GM08714 (cell line): ENCODE data around the gene SMPX.
"Not testable (repeated sequence)": the region's sequence is repeated elsewhere in the genome, so short reads cannot be mapped to it uniquely, and the experiment has no call there.

Experiments
- H3K4me3 ChIP-seq: fragments of 200-500 bp; sonication (Bioruptor generic); 2 replicates; pipeline ENCODE4 v1.5.1; 2014; ENCODE audit warnings: mild to moderate bottlenecking, low read length, inconsistent platforms
- ZNF274 ChIP-seq: IDR thresholded peaks from 2 replicates; pipeline ENCODE4 v1.6.1; 2012; ENCODE audit warnings: mild to moderate bottlenecking, low read depth, low read length

Gene SMPX

DNA sequence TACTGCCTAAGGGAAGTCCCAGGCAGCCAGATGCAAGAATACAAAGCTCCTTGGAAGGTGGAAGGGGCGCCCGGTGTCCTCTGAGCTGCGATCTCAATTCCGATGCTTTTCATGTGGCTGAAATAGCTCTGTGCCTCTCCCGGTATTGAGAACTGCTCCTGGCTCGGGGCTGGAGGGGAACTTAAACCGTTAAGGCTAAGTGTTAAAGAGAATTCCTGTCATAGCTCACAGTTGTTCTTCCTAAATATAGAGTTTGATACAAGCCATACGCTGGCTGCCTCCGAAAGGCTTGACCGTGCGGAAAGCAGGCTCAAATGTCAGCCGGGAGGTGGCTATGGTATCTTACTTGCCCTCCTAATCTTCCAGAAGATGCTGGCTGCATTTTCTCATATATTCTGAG is at the start of gene SMPX:
Gene SMPX (minus strand): TSS at position 157 of the 400 bp plus-strand sequence. CDS start 3,826 bp downstream, outside the sequence.
- TF ChIP-seq ZNF274, result no peak
- H3K4me3 ChIP-seq, result no peak within 1 kb of the TSS

DNA sequence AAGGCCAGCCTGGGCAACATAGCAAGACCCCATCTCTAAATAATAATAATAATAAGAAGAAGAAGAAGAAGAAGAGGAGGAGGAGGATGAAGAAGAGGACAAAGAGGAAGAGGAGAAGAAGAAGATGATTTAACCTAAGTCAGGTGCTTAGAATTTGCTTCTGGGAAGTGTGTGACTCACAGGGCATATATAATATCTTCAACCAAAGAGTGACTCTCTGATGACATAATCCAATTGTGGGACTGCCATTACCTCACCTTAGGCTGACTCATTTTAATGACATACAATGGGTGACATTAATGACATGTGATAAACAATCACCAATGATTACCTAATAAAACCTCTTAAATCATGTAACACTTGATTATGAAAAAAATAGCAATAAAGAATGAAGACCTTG is 48.8 kb upstream of the SMPX start:
- no peak for TF ChIP-seq ZNF274
- H3K4me3 ChIP-seq, result no peak overlapping the region

DNA sequence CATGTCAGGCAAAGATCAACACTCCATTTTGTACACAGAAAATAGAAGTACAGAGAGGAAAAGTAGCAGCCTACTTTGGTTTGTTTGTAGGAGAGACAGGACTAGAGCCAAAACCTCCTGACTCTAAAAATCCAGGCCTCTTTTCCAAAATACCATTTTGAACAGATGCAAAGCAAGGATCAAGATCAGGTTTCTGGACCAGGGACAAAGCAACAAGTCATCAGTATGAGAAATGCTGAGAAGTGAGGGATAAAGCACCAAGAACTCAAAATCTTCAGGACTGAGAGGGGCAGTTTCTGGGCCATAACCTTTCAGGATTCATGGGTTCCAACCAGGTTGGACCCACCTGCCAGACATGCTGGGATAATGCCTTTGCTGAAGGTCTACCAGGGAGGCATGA is 44.9 kb upstream of the SMPX start:
- no peak for TF ChIP-seq ZNF274

DNA sequence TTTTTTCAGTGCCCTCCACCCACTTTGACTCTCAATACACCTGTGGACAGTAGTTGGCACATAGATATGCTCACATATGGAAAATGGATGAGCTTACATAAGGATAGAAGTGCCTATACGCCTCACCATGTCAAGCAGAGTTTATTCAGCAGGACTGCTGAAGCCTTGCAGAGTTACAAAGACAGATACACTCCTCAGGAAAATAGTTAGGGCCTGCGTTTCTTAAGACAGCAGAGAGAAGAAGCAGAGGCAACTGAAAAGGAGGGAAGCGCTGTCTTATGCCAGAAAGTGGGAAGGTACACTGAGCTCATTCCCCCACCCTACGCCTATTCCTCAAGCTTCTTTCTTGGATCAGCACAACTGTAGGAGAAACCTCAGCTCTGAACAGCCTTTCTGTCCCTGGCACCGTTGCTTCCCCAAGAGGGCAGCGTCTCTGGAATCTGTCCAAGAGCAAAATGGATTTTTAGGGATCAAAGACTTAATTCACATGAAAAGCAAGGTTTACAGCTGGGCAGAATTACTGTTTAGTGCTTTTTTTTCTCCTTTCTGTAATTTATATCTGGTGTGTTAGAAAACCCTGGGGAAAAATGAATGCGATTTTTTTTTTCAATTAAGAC is 44.2 kb upstream of the SMPX start:
- TF ChIP-seq ZNF274, result no peak
- H3K4me3 ChIP-seq, result no peak overlapping the region

More for the DNA sequence above, 44.9 kb upstream of the SMPX start:
- no peak overlapping the region for H3K4me3 ChIP-seq

DNA sequence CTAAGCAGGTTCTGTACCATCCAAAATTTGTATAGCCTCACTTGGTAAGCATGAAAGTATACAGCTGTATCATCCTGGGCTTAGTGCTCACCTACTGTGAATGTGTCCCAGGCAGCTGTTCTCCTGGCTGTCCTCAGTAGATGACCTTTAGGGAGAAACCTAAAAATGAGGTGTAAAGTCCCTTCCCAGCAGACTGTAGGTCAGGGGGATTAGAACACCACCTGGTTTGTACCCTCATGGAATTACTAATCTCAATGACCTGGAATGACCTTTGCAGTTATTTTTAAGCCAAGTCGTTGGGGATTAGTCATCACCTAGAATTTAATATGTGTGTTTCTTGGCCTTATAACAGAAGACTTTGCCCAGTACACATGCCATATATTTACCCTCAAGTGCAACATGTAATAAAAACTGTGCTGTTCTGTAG is 42.4 kb upstream of the SMPX start:
- no peak overlapping the region for H3K4me3 ChIP-seq

DNA sequence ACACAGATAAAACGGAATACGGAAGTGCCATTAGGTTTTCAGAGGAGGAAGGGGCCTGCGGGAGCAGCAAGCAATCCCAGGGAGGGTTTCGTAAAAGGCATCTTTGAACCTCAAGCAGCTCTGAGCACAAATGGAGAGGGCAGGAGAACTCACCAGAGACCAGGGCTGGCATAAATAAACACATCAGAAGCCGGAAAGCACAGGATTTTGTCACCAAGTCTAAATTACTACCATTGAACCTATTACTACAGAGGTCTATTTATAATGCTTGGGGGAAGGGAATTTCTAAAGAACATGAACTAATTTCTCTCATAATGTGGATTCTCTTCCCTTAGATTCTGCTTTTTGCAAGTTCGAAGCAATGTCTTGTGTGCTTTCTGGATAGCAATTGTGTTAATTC is 41.9 kb upstream of the SMPX start:
- no peak for TF ChIP-seq ZNF274
- no peak overlapping the region for H3K4me3 ChIP-seq

More for the DNA sequence above, 42.4 kb upstream of the SMPX start:
- TF ChIP-seq ZNF274, result no peak

DNA sequence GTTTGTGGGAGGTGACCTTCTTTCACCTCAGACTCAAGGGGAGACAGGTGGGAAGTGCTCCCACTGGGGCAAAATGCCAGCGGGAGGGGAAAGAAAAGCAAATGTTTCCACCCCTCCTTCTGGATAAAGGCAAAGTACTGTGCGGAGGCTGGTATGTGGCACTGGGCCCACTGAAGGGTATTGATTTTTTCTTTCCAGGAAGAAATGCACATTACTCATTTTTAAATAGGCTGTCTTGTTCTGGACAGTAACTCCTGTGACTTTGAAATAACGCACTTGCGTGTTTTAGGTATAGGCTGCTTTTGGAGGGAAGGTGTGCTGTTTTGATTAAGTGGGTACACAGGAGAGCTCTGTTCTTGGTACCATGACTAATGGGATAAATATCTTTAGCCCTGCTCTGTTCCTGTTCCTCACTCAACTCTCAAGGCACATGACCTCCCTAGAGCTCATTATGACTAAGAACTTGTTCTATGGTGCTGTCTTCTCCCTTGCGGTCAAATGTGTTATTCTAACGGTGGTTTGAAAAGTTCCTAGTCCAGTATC is 40.8 kb upstream of the SMPX start:
- no peak overlapping the region for H3K4me3 ChIP-seq
- no peak for TF ChIP-seq ZNF274

DNA sequence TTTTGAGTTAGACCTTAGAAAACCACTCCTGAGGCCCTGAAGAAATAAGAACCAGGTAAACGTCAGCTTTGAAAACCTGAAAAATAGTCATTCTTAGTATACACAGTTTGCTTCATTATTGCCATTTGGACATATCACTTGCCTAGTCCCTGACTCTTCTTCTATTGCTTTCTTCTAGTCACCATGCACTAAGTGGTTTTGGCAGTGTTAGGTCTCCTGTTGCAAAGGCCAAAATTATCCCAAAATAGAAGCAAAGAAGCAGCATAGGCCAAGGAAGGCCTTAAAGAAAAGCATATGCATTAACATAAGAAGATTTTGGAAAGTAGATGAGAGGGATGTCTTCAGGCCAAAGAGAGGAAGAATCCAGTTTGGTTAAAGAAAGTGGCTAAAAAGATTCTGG is 24.1 kb upstream of the SMPX start:
- TF ChIP-seq ZNF274, result no peak
- H3K4me3 ChIP-seq, result no peak overlapping the region

DNA sequence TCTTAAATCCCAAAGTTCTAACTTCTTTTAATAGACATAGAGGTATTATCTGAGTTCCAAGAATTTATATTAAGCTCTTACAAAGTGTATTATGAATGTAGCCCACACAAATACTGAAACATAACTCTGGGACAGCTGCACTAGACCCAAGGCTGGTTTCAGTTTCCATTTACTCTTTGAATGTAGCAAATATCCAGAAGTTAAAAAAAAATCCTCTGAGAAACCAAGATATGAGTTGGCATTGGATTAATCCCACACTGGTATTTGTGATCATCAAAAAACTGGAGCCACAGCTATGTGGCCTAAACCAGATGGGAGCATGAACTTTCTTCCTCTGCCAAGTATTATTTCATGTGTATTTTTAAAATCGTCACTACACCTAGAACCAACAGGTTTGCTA is 23.6 kb upstream of the SMPX start:
- no peak for TF ChIP-seq ZNF274
- no peak overlapping the region for H3K4me3 ChIP-seq

DNA sequence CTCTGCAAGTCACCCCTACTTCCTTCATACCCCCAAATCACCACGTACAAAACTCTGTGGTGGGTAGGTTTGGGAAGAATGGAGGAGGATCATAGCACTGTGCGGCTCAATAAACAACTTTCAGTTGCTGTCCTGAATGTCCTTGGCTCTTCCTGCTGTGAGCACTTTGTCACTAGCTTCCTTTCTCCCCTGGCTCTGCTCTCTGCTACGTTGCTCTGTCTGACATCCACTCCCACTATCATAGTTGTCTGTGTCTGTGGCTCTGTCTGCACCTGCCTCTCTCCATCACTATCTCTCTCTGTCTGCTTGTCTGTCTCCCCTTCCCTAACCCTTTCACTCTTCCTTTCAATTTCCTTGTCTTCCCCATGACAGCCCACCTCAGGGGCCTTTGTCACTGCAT is 21.2 kb upstream of the SMPX start:
- TF ChIP-seq ZNF274, result no peak
- no peak overlapping the region for H3K4me3 ChIP-seq

DNA sequence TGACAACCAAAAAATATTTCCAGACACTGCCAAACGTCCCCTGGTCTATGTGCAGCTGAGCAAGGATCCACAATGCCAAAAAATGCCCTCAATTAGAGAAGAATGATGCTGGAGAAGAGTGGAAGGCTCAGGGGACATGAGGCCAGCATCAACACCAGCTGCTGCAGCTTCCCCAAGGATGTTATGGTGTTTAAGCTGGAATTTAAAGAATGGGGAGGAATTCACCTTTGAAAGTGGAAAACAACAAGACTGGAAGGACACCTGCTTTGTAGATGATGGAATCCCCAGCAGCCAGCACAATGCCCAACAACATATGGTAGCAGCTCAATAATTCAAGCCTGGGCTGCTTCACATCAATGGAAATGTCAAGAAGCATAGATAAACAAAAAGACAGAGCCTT is 20.3 kb upstream of the SMPX start:
- TF ChIP-seq ZNF274, result no peak
- no peak overlapping the region for H3K4me3 ChIP-seq

DNA sequence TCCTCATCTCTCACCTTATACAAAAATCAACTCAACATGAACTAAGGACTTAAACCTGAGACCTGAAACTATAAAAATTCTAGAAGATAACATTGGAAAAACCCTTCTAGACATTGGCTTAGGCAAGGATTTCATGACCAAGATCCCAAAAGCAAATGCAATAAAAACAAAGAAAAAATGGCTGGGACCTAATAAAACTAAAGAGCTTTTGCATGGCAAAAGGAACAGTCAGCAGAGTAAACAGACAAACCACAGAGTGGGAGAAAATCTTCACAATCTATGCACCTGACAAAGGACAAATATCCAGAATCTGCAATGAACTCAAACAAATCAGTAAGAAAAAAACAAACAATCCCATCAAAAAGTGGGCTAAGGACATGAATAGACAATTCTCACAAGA is 17.2 kb upstream of the SMPX start:
- H3K4me3 ChIP-seq, result not testable (repeated sequence)

DNA sequence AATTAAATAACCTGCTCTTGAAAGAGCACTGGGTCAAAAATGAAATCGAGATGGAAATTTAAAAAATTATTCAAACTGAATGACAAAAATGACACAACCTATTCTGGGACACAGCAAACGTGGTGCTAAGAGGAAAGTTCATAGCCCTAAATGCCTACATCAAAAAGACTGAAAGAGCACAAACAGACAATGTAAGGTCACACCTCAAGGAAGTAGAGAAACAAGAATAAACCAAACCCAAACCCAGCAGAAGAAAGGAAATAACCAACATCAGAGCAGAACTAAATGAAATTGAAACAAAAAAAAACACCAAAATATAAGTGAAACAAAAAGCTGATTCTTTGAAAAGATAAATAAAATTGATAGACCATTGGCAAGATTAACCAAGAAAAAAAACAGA is 15.1 kb upstream of the SMPX start:
- not testable (repeated sequence) for H3K4me3 ChIP-seq

DNA sequence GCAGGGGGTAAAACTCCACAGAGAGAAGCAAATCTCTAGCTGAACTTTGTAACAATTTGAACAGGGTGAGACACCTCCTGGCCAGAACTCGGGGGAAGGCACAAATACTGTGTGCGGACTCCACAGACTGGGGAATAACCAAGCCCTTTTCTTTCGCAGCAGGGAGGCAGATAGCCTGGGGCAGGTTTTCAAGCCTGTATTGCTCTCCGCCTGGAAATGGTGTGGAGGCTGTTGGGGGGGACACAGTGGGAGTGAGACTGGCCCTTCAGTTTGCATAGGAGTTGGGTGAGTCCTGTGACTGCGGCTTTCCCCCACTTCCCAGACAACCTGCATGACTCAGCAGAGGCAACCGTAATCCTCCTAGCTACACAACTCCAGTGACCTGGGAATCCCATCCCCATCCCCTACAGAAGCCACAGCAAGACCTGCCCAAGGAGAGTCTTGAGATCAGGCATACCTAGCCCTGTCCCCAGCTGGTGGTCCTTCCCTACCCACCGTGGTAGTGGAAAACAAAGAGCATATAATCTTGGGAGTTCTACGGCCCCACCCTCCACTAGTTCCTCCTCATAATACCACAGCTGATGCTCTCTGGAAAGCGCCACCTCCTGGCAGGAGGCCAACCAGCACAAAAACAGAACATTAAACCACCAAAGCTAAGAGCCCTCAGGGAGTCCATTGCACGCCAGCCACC is 12.9 kb upstream of the SMPX start:
- H3K4me3 ChIP-seq, result no peak overlapping the region

DNA sequence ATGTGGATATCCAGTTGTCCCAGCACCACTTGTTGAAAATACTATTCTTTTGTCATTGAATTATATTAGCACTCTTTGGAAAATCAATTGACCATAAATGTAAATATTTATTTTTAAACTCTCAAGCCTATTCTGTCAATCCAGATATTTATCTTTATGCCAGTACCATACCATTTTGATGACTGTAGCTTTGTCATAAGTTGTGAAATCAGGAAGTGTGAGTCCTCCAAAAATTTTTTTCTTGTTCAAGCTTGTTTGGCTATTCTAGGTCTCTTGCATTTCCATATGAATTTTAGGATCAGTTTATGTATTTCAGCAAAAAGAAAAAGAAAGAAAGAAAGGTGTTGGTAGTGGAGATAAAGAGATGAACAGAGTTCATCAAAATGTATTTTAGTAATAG is 8.2 kb upstream of the SMPX start:
- no peak overlapping the region for H3K4me3 ChIP-seq
- TF ChIP-seq ZNF274, result no peak

More for the DNA sequence above, 12.9 kb upstream of the SMPX start:
- TF ChIP-seq ZNF274, result no peak
